Nephron progenitor cell (in vitro differentiated cells): ENCODE data around the gene RPS3.

ENCODE experiments used
- DNase-seq: peaks from one replicate; pipeline ENCODE4 v3.0.0; 2021
- H3K27ac Mint-ChIP-seq: 2 replicates; pipeline ENCODE4 v1.8.0; 2021; ENCODE audit warnings: mild to moderate bottlenecking, moderate library complexity, mixed read lengths
- H3K27me3 Mint-ChIP-seq: 2 replicates; pipeline ENCODE4 v1.8.0; 2021; ENCODE audit warnings: mild to moderate bottlenecking, low read depth, mixed read lengths; ENCODE audit not compliant: poor library complexity
- H3K36me3 Mint-ChIP-seq: 2 replicates; pipeline ENCODE4 v1.8.0; 2021; ENCODE audit warnings: low read depth, mixed read lengths
- H3K4me1 Mint-ChIP-seq: 2 replicates; pipeline ENCODE4 v1.8.0; 2021; ENCODE audit warnings: mixed read lengths
- H3K4me3 Mint-ChIP-seq: 2 replicates; pipeline ENCODE4 v1.8.0; 2021; ENCODE audit warnings: mild to moderate bottlenecking, moderate library complexity, mixed read lengths
- H3K9me3 Mint-ChIP-seq: 2 replicates; pipeline ENCODE4 v1.8.0; 2021; ENCODE audit warnings: mild to moderate bottlenecking, moderate library complexity, mixed read lengths
- CTCF ChIP-seq: fragments of 200-600 bp; sonication (generic); IDR thresholded peaks from 2 replicates; pipeline ENCODE4 v1.5.0; 2021; ENCODE audit warnings: antibody characterized with exemption

RPS3 gene

DNA sequence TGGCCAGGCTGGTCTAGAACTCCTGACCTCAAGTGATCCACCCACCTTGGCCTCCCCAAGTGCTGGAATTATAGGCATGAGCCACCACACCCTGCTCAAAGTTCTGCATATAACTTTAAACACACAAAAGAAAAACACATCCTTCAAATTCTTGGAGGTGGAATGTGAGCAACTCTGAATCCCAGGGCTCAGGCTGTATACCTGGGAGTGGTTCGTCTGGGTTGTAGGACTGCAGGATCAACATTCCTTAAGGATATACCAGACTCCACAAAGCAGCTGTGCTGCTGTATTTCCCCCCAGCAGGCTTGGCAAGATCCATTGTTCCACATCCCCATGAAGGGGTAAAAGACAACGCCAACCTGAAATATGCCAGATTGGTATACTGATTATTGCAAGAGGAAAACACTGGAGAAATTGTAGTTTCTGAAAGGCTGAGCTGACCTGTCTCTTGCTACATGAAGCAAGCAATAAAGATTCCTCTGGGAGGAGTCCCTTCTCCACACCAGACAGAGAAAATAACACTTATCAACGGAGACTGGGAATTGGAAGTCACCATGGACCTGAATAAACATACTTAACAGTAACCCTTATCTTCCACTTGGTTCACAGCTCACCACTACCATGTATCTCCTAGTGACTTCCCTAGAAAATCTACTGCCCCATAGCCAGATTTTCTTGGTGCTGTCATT is 12.2 kb upstream of the RPS3 start:
- H3K27me3 Mint-ChIP-seq, result peaks cover 41% of the 10 kb centered on the region
- H3K4me3 Mint-ChIP-seq, result no peak overlapping the region
- DNase-seq, result no peak
- H3K36me3 Mint-ChIP-seq, result no peaks in the 10 kb centered on the region
- peaks cover 12% of the 10 kb centered on the region for H3K4me1 Mint-ChIP-seq
- no peak overlapping the region for H3K27ac Mint-ChIP-seq
- no peaks in the 10 kb centered on the region for H3K9me3 Mint-ChIP-seq
- TF ChIP-seq CTCF, result no peak

- TF ChIP-seq CTCF, result no peak
Observed at GRCh38 chr11:75387736-75388294, 11.5 kb upstream of the RPS3 start.

DNA sequence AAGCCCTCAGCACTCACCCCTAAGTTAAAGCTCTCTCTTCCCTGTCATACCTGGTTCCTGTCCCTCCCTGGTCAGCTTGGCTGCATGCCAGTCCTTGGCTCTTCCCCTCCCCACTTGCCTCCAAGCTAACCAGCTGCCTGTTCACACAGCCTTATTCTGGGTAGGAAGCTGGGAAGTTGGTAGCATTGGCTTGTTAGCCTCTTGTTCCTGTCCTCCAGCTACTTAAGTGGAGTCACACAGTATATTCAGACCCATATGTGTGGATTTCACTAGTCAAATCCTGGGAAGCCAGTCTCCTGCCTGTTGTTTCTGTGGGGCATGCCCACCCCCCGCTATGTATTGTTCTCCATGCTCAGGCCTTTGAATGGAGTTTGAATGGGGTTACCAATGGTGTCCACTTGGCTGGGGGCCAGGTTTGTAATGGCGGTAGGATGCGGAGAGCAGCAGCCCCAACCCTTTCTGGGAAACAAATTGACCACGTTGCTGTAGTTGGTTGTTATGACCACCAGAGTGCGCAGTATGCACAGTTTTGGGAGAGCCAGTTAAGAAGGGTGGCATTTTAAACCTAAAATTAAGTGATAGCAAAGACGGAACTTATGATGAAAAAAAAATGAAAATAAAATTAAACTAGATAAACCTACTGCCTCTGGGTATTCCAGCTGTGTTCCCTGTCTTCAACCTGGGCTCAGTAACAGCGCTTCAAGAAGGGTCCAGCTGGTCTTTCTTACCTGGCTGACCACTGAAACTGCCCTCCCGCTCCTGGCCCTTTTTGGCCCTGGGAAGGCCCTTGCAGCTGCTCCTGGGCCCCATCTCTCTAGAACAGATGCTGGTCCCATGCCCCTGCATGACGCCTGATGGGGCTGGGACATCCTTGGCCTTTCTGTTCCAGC is 10.7 kb upstream of the RPS3 start:
- Mint-ChIP-seq H3K4me3 (no peak overlapping the region), H3K4me1 (peaks cover 5% of the 10 kb centered on the region), H3K27ac (no peak overlapping the region), H3K36me3 (no peaks in the 10 kb centered on the region), H3K9me3 (no peaks in the 10 kb centered on the region), H3K27me3 (peaks cover 47% of the 10 kb centered on the region)
- DNase-seq, result peak; percentile 60
- peak; percentile 75 for TF ChIP-seq CTCF

More at GRCh38 chr11:75387736-75388294, 11.5 kb upstream of the RPS3 start:
- DNase-seq, result no peak
- Mint-ChIP-seq H3K4me3 (no peak overlapping the region), H3K27me3 (peaks cover 43% of the 10 kb centered on the region), H3K9me3 (no peaks in the 10 kb centered on the region), H3K27ac (no peak overlapping the region), H3K36me3 (no peaks in the 10 kb centered on the region), H3K4me1 (peaks cover 12% of the 10 kb centered on the region)

- H3K4me3 Mint-ChIP-seq, result no peak overlapping the region
Observed at GRCh38 chr11:75389276-75389605, 10.1 kb upstream of the RPS3 start.

GRCh38 chr11:75389925-75390324 is 9.4 kb upstream of the RPS3 start:
- peaks cover 43% of the 10 kb centered on the region for H3K27me3 Mint-ChIP-seq
- no peaks in the 10 kb centered on the region for H3K9me3 Mint-ChIP-seq
- no peak for DNase-seq
- TF ChIP-seq CTCF, result no peak
- no peaks in the 10 kb centered on the region for H3K4me1 Mint-ChIP-seq
- H3K4me3 Mint-ChIP-seq, result no peak overlapping the region
- H3K36me3 Mint-ChIP-seq, result no peaks in the 10 kb centered on the region
- H3K27ac Mint-ChIP-seq, result no peak overlapping the region

More at GRCh38 chr11:75389276-75389605, 10.1 kb upstream of the RPS3 start:
- TF ChIP-seq CTCF, result no peak
- Mint-ChIP-seq H3K27ac (no peak overlapping the region), H3K27me3 (peaks cover 44% of the 10 kb centered on the region), H3K4me1 (peaks cover 4% of the 10 kb centered on the region), H3K36me3 (no peaks in the 10 kb centered on the region), H3K9me3 (no peaks in the 10 kb centered on the region)
- DNase-seq, result no peak
